Mesothelial cell of epicardium (in vitro differentiated cells): Measurements from ENCODE around the gene BRMS1. TPM values are rescaled to one million over a fixed set of nuclear protein-coding genes. Genes with fewer than 3 reads are reported as not detected.

Source experiments
- DNase-seq, 2 experiments: peaks; one replicate each; pipeline ENCODE4 v3.0.0; 2021; ENCODE audit warnings: low spot score in 2 of 2; ENCODE audit not compliant: unreplicated experiment in 2 of 2
- H3K27ac Mint-ChIP-seq: 2 replicates; pipeline ENCODE4 v1.8.0; 2021; ENCODE audit warnings: mixed read lengths
- H3K27me3 Mint-ChIP-seq: 2 replicates; pipeline ENCODE4 v1.8.0; 2021; ENCODE audit warnings: low read depth, mixed read lengths
- H3K36me3 Mint-ChIP-seq: 2 replicates; pipeline ENCODE4 v1.8.0; 2021; ENCODE audit warnings: mixed read lengths
- H3K4me1 Mint-ChIP-seq: 2 replicates; pipeline ENCODE4 v1.8.0; 2021; ENCODE audit warnings: mixed read lengths
- H3K4me3 Mint-ChIP-seq: 2 replicates; pipeline ENCODE4 v1.8.0; 2021; ENCODE audit warnings: mild to moderate bottlenecking, moderate library complexity, mixed read lengths
- H3K9me3 Mint-ChIP-seq: 2 replicates; pipeline ENCODE4 v1.8.0; 2021; ENCODE audit warnings: mixed read lengths
- CTCF ChIP-seq: fragments of 200-600 bp; sonication (generic); IDR thresholded peaks from one replicate; pipeline ENCODE4 v1.5.0; 2021; ENCODE audit warnings: antibody characterized with exemption; ENCODE audit not compliant: unreplicated experiment
- total RNA-seq: library from RNA; stranded (reverse); gene quantifications from 3 replicates; pipeline ENCODE4 v1.2.1, GENCODE V29; 2021

BRMS1 gene
- total RNA-seq, 1 donor from 2014 or later, result 25.0 TPM

DNA sequence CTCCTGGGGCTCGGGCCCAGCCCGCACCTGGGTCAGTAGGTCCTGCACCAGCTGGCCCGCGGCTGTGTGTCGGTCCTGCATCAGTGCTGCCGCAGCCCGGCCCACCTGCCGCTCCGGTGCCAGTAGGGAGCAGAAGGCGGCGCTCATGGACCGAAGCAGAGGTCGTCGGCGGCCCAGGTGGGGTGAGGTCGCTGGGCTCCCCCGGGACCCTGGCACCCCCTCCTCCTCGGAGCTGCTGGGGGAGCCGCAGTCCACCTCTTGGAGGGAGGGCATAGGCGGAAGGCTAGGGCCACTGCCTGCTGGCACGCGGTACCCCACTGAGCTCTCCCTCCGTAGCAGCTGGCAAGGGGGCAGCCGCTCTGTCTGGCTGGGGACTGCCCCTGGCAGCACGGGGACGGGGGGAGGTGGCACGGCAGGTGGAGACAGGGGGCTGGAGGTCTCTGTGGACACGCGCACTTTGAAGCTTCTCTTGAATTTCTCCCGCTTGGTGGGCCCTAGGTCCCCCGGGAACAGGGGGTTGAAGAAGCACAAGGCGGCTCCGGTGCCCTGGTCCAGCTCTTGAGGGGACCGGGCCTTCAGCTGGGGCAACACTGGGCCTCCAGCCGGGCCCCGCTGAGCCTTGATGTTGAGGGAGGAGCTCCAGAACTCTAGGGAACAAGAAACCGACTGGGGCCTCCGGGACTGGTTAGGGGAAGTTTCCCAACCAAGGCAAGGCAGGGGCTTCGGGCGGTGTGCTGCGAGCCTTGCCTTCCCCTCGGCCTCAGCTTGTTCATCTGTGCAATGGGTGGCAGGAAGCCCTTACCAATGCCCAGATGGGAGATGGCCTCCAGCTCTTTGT is 10.1 kb downstream of the BRMS1 start:
- H3K9me3 Mint-ChIP-seq, result no peaks in the 10 kb centered on the region
- peak overlapping the region; percentile 64 for H3K4me3 Mint-ChIP-seq
- peaks cover 15% of the 10 kb centered on the region for H3K4me1 Mint-ChIP-seq
- TF ChIP-seq CTCF, result no peak
- no peaks in the 10 kb centered on the region for H3K36me3 Mint-ChIP-seq
- H3K27ac Mint-ChIP-seq, result no peak overlapping the region
- no peak for DNase-seq
- H3K27me3 Mint-ChIP-seq, result peaks cover 7% of the 10 kb centered on the region

DNA sequence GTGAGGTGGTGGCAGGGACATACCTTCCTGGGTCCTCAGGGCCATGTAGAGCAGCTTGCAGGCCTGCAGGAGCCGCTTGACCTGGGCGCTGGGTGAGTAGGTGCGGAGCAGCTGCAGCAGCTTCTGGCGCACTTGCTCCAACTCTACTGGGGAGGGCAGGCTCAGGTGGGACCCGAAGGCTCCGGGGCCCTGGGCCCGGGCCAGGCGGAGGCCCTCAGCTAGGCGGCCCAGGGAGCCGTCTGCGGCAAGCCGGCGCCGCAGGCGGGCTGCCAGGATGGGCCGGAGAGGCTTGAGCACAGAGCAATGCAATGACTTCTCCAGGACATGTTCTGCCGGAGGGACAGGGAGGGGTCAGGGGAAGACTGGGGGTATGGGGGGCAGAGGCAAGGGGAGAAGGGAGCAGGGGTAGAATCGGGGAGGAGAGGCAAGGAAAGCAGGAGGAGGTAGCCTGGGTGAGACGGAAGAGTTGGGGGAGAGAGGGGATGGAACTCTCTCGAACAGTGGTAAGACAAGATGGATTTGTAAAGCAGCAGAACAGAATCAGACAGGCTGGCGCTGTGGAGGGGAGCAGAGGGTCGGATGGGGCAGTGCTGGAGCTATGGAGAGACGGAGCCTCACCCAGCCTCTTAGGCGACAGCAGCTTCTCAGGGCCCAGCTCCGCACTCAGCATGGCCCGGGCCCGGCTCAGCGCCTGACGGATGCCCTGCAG is 10.9 kb downstream of the BRMS1 start:
- no peak overlapping the region for H3K27ac Mint-ChIP-seq
- H3K4me1 Mint-ChIP-seq, result peaks cover 15% of the 10 kb centered on the region
- no peak for TF ChIP-seq CTCF
- DNase-seq, result no peak
- H3K27me3 Mint-ChIP-seq, result peaks cover 7% of the 10 kb centered on the region
- no peak overlapping the region for H3K4me3 Mint-ChIP-seq
- H3K36me3 Mint-ChIP-seq, result no peaks in the 10 kb centered on the region
- H3K9me3 Mint-ChIP-seq, result no peaks in the 10 kb centered on the region

DNA sequence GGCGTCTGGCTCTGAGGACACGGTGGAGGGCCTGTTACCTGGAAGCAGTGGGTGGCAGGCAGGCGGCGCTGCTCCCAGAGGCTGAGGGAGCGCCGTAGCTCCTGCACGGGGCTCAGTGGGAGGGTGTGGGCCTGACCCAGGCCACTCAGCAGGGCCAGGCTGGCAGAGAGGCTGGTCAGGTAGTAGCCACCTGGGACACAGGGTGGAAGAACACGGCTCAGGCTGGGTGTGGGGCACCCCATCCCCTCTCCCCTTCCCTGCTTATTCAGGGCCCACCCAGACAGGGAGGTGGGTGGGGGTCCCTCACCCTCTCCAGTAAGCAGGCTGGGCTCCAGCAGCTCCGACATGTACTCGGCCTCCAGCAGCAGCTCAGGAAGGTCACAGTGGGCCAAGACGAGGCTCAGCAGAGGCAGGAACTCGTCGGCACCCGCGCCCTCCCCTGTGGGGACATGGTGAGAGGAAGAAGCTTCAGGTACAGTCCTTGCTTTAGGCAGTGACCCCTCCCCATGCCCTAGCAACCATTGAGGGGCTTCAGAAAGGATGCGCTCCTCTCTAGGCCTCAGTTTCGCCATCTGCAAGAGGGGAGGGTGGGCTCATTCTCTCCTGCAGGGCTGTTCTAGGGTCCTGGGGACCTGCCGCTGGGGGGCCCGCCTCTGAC is 11.6 kb downstream of the BRMS1 start:
- no peak for TF ChIP-seq CTCF
- Mint-ChIP-seq H3K36me3 (no peaks in the 10 kb centered on the region), H3K9me3 (no peaks in the 10 kb centered on the region), H3K4me1 (peaks cover 19% of the 10 kb centered on the region), H3K4me3 (no peak overlapping the region), H3K27me3 (peaks cover 7% of the 10 kb centered on the region), H3K27ac (no peak overlapping the region)
- DNase-seq, result no peak

GRCh38 chr11:66332371-66333219 is 12.3 kb downstream of the BRMS1 start:
- Mint-ChIP-seq H3K27ac (no peak overlapping the region), H3K27me3 (peaks cover 7% of the 10 kb centered on the region), H3K36me3 (no peaks in the 10 kb centered on the region), H3K4me3 (no peak overlapping the region), H3K9me3 (no peaks in the 10 kb centered on the region), H3K4me1 (peaks cover 24% of the 10 kb centered on the region)
- TF ChIP-seq CTCF, result no peak
- no peak for DNase-seq
